ENCODE data around the gene MAGEA4. TPM values are rescaled to one million over a fixed set of nuclear protein-coding genes. Genes with fewer than 3 reads are reported as not detected.
A peak's percentile ranks its signal among the peaks of the same experiment; 100 is the strongest.
"Not testable (repeated sequence)": the region's sequence is repeated elsewhere in the genome, so short reads cannot be mapped to it uniquely, and the experiment has no call there.

The MAGEA4 gene
- total RNA-seq, 1 donor: not detected

- H3K27ac ChIP-seq (ENCODE audit: low read depth, low read length): peak overlapping the region; percentile 10
- H2AFZ ChIP-seq (ENCODE audit: low read length): peak overlapping the region; percentile 78
- H3K4me2 ChIP-seq (ENCODE audit: insufficient read depth, low read length): peak overlapping the region; percentile 7
- no peaks in the 10 kb centered on the region for H4K20me1 ChIP-seq (ENCODE audit: insufficient read depth, low read length)
- no peak overlapping the region for H3K4me3 ChIP-seq (ENCODE audit: insufficient read depth, low read length)
- TF ChIP-seq CTCF (IDR thresholded peaks at IDR 0.05; ENCODE audit: extremely low read depth, low read depth, low read length): no peak
- H3K79me2 ChIP-seq (ENCODE audit: insufficient read depth, low read length): no peaks in the 10 kb centered on the region
- H3K9me3 ChIP-seq (ENCODE audit: low read depth, low read length): no peaks in the 10 kb centered on the region
- peaks cover 14% of the 10 kb centered on the region for H3K4me1 ChIP-seq (ENCODE audit: insufficient read depth, low read length)
- no peaks in the 10 kb centered on the region for H3K27me3 ChIP-seq (ENCODE audit: insufficient read depth, low read length)
- H3K36me3 ChIP-seq (ENCODE audit: insufficient read depth, low read length): no peaks in the 10 kb centered on the region
- peak; percentile 88 for DNase-seq (ENCODE audit: insufficient read length, low spot score, missing footprints)
These were observed 9.7 kb upstream of the MAGEA4 start for GRCh38 chrX:151902813-151903591.

- no peaks in the 10 kb centered on the region for H3K36me3 ChIP-seq (ENCODE audit: insufficient read depth, low read length)
- H3K27ac ChIP-seq (ENCODE audit: low read depth, low read length): no peak overlapping the region
- TF ChIP-seq CTCF (IDR thresholded peaks at IDR 0.05; ENCODE audit: extremely low read depth, low read depth, low read length): no peak
- no peaks in the 10 kb centered on the region for H3K27me3 ChIP-seq (ENCODE audit: insufficient read depth, low read length)
- H3K4me1 ChIP-seq (ENCODE audit: insufficient read depth, low read length): peaks cover 14% of the 10 kb centered on the region
- DNase-seq (ENCODE audit: insufficient read length, low spot score, missing footprints): no peak
- H3K4me3 ChIP-seq (ENCODE audit: insufficient read depth, low read length): no peak overlapping the region
- H3K4me2 ChIP-seq (ENCODE audit: insufficient read depth, low read length): no peak overlapping the region
- H4K20me1 ChIP-seq (ENCODE audit: insufficient read depth, low read length): no peaks in the 10 kb centered on the region
- H3K79me2 ChIP-seq (ENCODE audit: insufficient read depth, low read length): no peaks in the 10 kb centered on the region
- no peaks in the 10 kb centered on the region for H3K9me3 ChIP-seq (ENCODE audit: low read depth, low read length)
- H2AFZ ChIP-seq (ENCODE audit: low read length): no peak overlapping the region
These were observed 7.7 kb upstream of the MAGEA4 start for GRCh38 chrX:151904989-151905388.

GRCh38 chrX:151912221-151912620, 468 bp upstream of the MAGEA4 start:
- DNase-seq (ENCODE audit: insufficient read length, low spot score, missing footprints): no peak

GRCh38 chrX:151918736-151919135, 6.0 kb downstream of the MAGEA4 start:
- not testable (repeated sequence) for H4K20me1 ChIP-seq (ENCODE audit: insufficient read depth, low read length); H3K36me3 ChIP-seq (ENCODE audit: insufficient read depth, low read length); H2AFZ ChIP-seq (ENCODE audit: low read length); H3K9me3 ChIP-seq (ENCODE audit: low read depth, low read length); H3K27me3 ChIP-seq (ENCODE audit: insufficient read depth, low read length); DNase-seq (ENCODE audit: insufficient read length, low spot score, missing footprints); H3K27ac ChIP-seq (ENCODE audit: low read depth, low read length); H3K4me1 ChIP-seq (ENCODE audit: insufficient read depth, low read length); H3K4me2 ChIP-seq (ENCODE audit: insufficient read depth, low read length); H3K79me2 ChIP-seq (ENCODE audit: insufficient read depth, low read length); H3K4me3 ChIP-seq (ENCODE audit: insufficient read depth, low read length)

More at GRCh38 chrX:151912221-151912620, 468 bp upstream of the MAGEA4 start:
- TF ChIP-seq CTCF (IDR thresholded peaks at IDR 0.05; ENCODE audit: extremely low read depth, low read depth, low read length): no peak
- H3K4me1 ChIP-seq (ENCODE audit: insufficient read depth, low read length): no peaks in the 10 kb centered on the region
- H3K27ac ChIP-seq (ENCODE audit: low read depth, low read length): no peak overlapping the region
- no peaks in the 10 kb centered on the region for H3K9me3 ChIP-seq (ENCODE audit: low read depth, low read length)
- no peaks in the 10 kb centered on the region for H4K20me1 ChIP-seq (ENCODE audit: insufficient read depth, low read length)
- H3K4me2 ChIP-seq (ENCODE audit: insufficient read depth, low read length): no peak overlapping the region
- H2AFZ ChIP-seq (ENCODE audit: low read length): no peak overlapping the region
- H3K4me3 ChIP-seq (ENCODE audit: insufficient read depth, low read length): no peak overlapping the region
- no peaks in the 10 kb centered on the region for H3K79me2 ChIP-seq (ENCODE audit: insufficient read depth, low read length)
- no peaks in the 10 kb centered on the region for H3K27me3 ChIP-seq (ENCODE audit: insufficient read depth, low read length)
- H3K36me3 ChIP-seq (ENCODE audit: insufficient read depth, low read length): no peaks in the 10 kb centered on the region
